Choroid plexus epithelial cell (primary cell): ENCODE data around the gene GNG12.

ENCODE experiments used
- DNase-seq: peaks from one replicate; pipeline ENCODE4 v3.0.0-alpha.2; 2010; ENCODE audit warnings: low read depth
- H3K4me3 ChIP-seq: 2 replicates; pipeline ENCODE4 v1.5.1; 2011; ENCODE audit warnings: low read depth, mild to moderate bottlenecking, control low read depth, low read length, moderate library complexity
- TF ChIP-seq, protein P1 (sequence below): conservative IDR thresholded peaks from 2 replicates; pipeline ENCODE4 v1.5.1; 2011; ENCODE audit warnings: low read depth, mild to moderate bottlenecking, control low read depth, inconsistent platforms, low read length, moderate library complexity

GNG12 gene

DNA sequence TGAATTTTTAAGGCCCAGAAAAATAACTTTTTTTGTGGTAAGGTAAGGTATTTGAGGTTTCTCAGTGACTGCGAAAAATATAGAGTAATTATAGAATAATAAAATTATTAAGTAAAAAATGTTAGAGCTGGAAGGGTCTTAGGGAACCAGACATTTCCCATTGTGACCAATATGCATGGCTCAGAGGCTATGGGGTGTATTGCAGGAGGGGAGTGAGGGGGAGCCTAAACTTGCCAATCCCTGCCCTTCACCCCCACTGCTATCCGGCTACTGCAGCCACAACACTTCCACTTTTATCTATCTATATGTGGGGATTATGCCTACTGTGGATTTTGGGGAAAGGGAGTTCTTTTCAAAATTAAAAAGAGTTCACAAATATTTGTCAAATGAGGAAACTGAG, 155.9 kb downstream of the GNG12 start:
- H3K4me3 ChIP-seq: no peak overlapping the region
- TF ChIP-seq, protein P1, sequence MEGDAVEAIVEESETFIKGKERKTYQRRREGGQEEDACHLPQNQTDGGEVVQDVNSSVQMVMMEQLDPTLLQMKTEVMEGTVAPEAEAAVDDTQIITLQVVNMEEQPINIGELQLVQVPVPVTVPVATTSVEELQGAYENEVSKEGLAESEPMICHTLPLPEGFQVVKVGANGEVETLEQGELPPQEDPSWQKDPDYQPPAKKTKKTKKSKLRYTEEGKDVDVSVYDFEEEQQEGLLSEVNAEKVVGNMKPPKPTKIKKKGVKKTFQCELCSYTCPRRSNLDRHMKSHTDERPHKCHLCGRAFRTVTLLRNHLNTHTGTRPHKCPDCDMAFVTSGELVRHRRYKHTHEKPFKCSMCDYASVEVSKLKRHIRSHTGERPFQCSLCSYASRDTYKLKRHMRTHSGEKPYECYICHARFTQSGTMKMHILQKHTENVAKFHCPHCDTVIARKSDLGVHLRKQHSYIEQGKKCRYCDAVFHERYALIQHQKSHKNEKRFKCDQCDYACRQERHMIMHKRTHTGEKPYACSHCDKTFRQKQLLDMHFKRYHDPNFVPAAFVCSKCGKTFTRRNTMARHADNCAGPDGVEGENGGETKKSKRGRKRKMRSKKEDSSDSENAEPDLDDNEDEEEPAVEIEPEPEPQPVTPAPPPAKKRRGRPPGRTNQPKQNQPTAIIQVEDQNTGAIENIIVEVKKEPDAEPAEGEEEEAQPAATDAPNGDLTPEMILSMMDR: no peak
- DNase-seq: no peak

DNA sequence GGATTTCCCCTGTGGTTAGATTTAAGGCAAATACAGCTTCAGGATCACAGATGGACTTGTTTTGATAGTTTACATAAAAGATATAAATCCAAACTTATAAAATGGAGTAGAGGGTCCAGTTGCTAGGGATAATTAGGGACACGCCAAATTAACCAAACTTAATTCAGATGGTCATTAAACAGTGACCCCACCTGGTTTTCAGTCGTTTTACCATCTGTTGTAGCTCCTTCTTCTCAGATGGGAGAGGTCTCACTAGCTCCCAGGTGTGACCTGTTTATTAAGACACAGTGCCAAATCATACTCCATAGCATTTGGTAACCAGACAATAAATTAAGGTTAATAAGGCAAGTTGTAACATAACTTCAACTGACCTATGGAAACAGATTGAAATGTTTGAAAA, 156.3 kb downstream of the GNG12 start:
- DNase-seq: no peak
- H3K4me3 ChIP-seq: no peak overlapping the region
- TF ChIP-seq, protein P1: no peak

DNA sequence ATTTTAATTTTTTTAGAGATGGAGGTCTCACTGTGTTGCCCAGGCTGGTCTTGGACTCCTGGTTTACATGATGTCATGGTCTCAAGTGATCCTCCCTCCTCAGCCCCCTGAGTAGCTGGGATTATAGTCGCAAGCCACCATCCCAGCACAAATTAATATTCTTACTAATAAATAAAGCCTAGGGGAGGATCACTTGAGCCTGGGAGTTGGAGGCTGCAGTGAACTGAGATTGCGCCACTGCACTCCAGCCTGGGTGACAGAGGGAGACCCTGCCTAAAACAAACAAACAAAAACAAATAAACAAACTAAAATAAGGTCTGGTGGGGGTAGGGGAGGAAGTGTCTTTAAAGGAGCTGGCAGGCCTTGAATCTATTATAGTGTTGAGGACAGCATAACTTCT, 157.0 kb downstream of the GNG12 start:
- no peak overlapping the region for H3K4me3 ChIP-seq
- DNase-seq: no peak
- TF ChIP-seq, protein P1: no peak

DNA sequence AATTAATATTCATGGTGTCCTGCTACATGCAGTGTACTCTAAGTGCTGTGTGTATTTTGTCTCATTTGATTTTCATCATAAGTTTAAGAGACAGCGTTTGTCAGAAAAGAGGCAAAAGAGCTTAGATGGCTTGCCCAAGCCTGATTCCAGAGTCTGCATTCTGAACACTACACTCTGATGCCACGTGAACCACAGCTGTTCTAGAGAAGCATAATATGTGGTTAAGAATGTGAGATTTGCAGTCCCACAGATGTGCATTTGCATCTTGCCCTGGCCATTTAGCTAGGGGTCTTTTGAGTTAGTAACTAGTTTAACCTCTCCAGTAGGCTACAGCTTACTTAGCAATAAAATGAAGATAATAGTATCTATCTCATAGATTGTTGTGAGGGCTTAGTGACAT, 157.5 kb downstream of the GNG12 start:
- TF ChIP-seq, protein P1: no peak
- no peak overlapping the region for H3K4me3 ChIP-seq
- DNase-seq: no peak

DNA sequence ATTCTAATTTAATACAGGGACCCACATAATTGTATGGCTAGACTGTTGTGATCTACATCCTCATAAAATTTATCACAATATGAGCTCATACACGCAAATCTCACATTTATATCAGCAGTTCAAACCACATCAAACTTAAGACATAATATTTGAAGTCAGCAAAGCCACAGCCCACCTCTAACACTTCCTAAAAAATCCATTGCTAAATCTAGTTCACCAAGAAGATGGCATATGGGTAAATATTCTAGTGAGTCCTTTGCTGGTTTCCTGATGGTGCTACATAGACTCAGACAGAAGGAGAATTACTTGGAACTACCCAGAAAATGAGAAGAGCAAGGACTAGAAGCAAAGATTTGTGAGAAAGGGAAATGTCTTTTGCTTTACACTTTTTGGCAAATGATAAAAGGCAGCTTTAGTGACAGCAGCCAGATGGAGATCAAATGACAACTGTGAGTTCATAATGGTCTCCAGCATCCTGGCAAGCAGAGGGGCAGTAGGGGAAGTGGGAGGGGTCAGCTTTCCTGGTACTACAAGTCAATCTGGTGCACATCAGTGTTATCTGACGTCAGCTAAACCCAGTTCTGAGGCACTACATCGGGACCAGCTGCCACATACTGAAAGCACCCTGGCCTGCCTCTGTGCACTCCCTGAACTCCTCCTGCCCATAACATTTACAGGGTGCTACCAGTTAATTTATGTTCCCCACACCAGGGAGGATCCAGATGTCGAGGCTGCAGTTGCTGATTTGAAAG, 158.8 kb downstream of the GNG12 start:
- no peak overlapping the region for H3K4me3 ChIP-seq
- no peak for DNase-seq
- TF ChIP-seq, protein P1: no peak

DNA sequence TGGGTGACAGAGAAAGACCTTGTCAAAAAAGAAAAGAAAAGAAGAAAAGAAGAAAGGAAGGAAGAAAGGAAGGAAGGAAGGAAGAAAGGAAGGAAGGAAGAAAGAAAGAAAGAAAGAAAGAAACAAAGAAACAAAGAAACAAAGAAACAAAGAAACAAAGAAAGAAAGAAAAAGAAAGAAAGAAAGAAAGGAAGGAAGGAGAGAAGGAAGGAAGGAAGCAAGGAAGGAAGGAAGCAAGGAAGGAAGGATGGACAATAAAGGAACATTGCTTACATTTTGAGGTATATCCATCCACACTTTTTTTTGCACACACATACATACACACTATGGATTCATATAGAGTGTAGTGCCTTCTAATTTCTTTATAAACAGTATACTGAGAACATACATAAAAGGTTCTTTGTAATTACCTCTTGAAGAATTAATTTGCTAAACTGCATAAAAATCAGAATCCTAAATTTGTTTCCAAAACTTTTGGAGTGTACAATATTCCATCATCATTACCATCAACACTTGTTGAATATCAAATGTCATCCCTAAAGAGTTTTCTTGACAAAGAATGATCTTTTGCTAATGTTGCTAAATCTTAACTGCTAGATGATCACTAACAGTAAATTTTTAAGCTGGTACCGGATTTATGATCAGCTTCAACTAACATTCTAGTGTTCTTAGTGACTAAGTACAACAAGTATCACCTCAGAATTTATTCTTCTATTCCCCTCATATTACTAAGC, 159.6 kb downstream of the GNG12 start:
- TF ChIP-seq, protein P1: no peak
- DNase-seq: no peak

DNA sequence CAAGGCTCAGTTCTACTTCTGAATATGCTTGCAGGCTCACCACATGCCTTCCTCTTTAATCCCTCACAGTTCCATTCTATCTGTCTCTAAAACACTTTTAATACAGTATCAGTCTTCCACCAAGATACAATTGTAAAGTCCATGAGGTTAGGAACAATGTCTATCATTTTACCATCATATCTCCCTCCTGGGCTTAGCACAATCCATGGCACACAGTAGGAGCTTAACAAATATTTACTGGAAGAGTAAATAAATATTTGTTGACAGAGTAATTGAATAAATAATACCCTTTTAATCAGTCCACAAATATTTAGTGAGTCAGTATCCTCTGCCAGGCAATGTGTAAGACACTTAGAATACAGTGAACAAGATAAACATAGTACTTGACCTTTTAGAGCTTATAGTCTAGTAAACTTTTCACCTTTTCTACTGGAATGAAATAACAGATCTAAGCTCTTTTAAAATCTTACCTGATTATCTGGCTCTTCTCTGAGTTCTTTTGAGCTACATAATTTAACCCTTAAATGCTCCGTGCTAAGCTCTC, 160.9 kb downstream of the GNG12 start:
- TF ChIP-seq, protein P1: no peak
- DNase-seq: no peak
- no peak overlapping the region for H3K4me3 ChIP-seq

More for the DNA sequence above, 159.6 kb downstream of the GNG12 start:
- no peak overlapping the region for H3K4me3 ChIP-seq
